ENCODE results near the gene LCE2A. TPM values are rescaled to one million over a fixed set of nuclear protein-coding genes. Genes with fewer than 3 reads are reported as not detected.

LCE2A gene
- total and polyA plus RNA-seq, 2 of the 8 experiments (the other 6 are each of a cell fraction or from before 2014, with no cell fraction given): not detected

GRCh38 chr1:152681616-152682015, 16.5 kb upstream of the LCE2A start:
- Histone ChIP-seq H3K4me2 (ENCODE audit: insufficient read depth in 1 of 2, low read depth in 2 of 2, low read length in 2 of 2) (no peak overlapping the region), H3K23ac (ENCODE audit: insufficient read length) (no peak overlapping the region), H4K8ac (ENCODE audit: extremely low read depth, insufficient read depth, low read length) (no peak overlapping the region), H4K5ac (ENCODE audit: insufficient read length, low read depth, low read length) (no peak overlapping the region), H3K27me3 (replicated peaks in 1 of 4; ENCODE audit: control insufficient read depth in 3 of 4, extremely low read depth in 1 of 4, insufficient read depth in 3 of 4, low read length in 3 of 4) (no peaks in the 10 kb centered on the region), H2BK20ac (ENCODE audit: low read length) (no peak overlapping the region), H3K18ac (ENCODE audit: extremely low read depth, low read length) (no peak overlapping the region), H2BK12ac (ENCODE audit: low read depth, low read length) (no peak overlapping the region), H3K4ac (replicated peaks; ENCODE audit: insufficient read length, low read depth, low read length) (no peak overlapping the region), H4K91ac (replicated peaks; ENCODE audit: insufficient read length, low read length) (no peak overlapping the region), H3K27ac (ENCODE audit: low read depth, low read length) (no peak overlapping the region), H3K4me1 (replicated peaks in 1 of 4; ENCODE audit: control insufficient read depth in 3 of 4, insufficient read depth in 4 of 4, low read length in 3 of 4) (no peaks in the 10 kb centered on the region), H3K4me3 (ENCODE audit: extremely low read depth in 1 of 4, insufficient read depth in 2 of 4, low read depth in 3 of 4, low read length in 4 of 4) (no peak overlapping the region), H2AK5ac (ENCODE audit: low read depth, low read length) (no peak overlapping the region), H3K9me3 (ENCODE audit: insufficient read depth in 2 of 2, low read depth in 1 of 2, low read length in 1 of 2) (peaks cover 76 to 77% of the 10 kb centered on the region in 2 experiments), H2BK15ac (ENCODE audit: low read length) (no peak overlapping the region), H2BK120ac (replicated peaks; ENCODE audit: low read depth, low read length) (no peak overlapping the region), H3K36me3 (ENCODE audit: control insufficient read depth in 2 of 4, insufficient read depth in 4 of 4, low read length in 3 of 4) (no peaks in the 10 kb centered on the region), H4K20me1 (replicated peaks in 1 of 2; ENCODE audit: control insufficient read depth in 1 of 2, insufficient read depth in 2 of 2, low read length in 2 of 2) (no peaks in the 10 kb centered on the region), H3K79me2 (ENCODE audit: control insufficient read depth in 1 of 2, insufficient read depth in 2 of 2, low read length in 2 of 2) (no peaks in the 10 kb centered on the region), H2AFZ (ENCODE audit: low read length) (no peak overlapping the region), H3K9ac (replicated peaks in 1 of 4; ENCODE audit: extremely low read depth in 1 of 4, low read depth in 3 of 4, low read length in 3 of 4) (no peak overlapping the region), H2BK5ac (ENCODE audit: low read depth, low read length) (no peak overlapping the region), H3K23me2 (ENCODE audit: low read depth, low read length) (no peaks in the 10 kb centered on the region), H3K79me1 (ENCODE audit: low read depth, low read length) (no peaks in the 10 kb centered on the region), H3K14ac (ENCODE audit: insufficient read length) (no peak overlapping the region), H3K56ac (replicated peaks; ENCODE audit: insufficient read length, low read depth, low read length) (no peak overlapping the region)
- POLR2A ChIA-PET (ENCODE audit: partially characterized antibody): no interaction called here
- CTCF ChIA-PET (ENCODE audit: partially characterized antibody): interaction anchor here (0.6 kb wide), 1 partner anchor 189 kb away, joined by 3 read pairs; no protein-coding TSS in a partner anchor
- WGBS, 2 experiments (ENCODE audit: extremely low coverage in 1 of 2, insufficient coverage in 1 of 2, insufficient read length in 1 of 2, insufficient replicate concordance in 2 of 2, low coverage in 1 of 2, low lambda C conversion rate in 2 of 2, missing lambda C conversion rate in 1 of 2): 69% methylated on average over 2 of the region's 2 CpGs; no CpG with 5 or more reads in 1 of the 2 experiments
- no peak for DNase-seq (ENCODE audit: low read depth in 1 of 2, low spot score in 2 of 2)
- FAIRE-seq: no peak
- no peak for TF ChIP-seq TCF12 (IDR thresholded peaks at IDR 0.05; ENCODE audit: low read depth, low read length)
- no peak for TF ChIP-seq KDM1A (IDR thresholded peaks at IDR 0.05; ENCODE audit: borderline replicate concordance, low read length)
- TF ChIP-seq POLR2A (IDR thresholded peaks at IDR 0.05; ENCODE audit: control extremely low read depth in 1 of 2, low read depth in 2 of 2, low read length in 2 of 2): no peak
- TF ChIP-seq CBX5 (IDR thresholded peaks at IDR 0.05; ENCODE audit: low read depth, low read length): no peak
- TF ChIP-seq SIX5 (IDR thresholded peaks at IDR 0.05; ENCODE audit: low read depth, low read length): no peak
- no peak for TF ChIP-seq SP1 (IDR thresholded peaks at IDR 0.05; ENCODE audit: low read depth, low read length)
- no peak for TF ChIP-seq ATF3 (IDR thresholded peaks at IDR 0.05; ENCODE audit: insufficient read depth, low read depth, low read length)
- TF ChIP-seq SAP30 (IDR thresholded peaks at IDR 0.05; ENCODE audit: insufficient read depth, insufficient replicate concordance, low read length): no peak
- TF ChIP-seq SUZ12 (IDR thresholded peaks at IDR 0.05; ENCODE audit: low read length): no peak

Measured in H1 (cell line).